ENCODE measurements around the gene SOCS2. TPM values are rescaled to one million over a fixed set of nuclear protein-coding genes. Genes with fewer than 3 reads are reported as not detected.

Gene SOCS2
- total RNA-seq, 1 experiment from 2014 or later, result 57.2 TPM

DNA sequence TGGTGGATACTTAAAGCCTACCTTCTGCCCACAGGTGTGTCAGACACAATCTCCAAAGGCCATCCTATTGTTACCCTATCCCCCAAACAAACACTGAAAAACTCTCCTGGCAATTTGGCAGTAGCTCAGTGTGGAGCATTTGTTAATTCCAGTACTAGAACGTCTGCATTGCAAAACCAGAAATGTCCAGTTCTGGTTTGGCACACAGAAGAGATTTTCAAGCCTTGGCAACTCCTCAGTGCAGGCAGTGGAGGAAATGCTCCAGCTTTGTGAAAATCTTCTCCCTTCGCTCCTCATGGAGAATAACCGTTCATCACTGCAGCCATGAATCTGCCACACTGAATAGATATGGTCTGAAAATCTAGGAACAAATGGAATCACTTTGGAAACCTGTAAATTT lies 5.3 kb upstream of the SOCS2 start:
- no peaks in the 10 kb centered on the region for H3K79me1 ChIP-seq (ENCODE audit: insufficient read depth, low read depth, low read length, poor library complexity, severe bottlenecking)
- H2AK5ac ChIP-seq (ENCODE audit: insufficient read length, low read length), result no peak overlapping the region
- WGBS (ENCODE audit: extremely low coverage, insufficient read length, low lambda C conversion rate), result no CpG with 5 or more reads among the region's 3 CpGs
- no peak overlapping the region for H3T11ph ChIP-seq (ENCODE audit: low read length)
- no peak overlapping the region for H3K27ac Mint-ChIP-seq
- H3K27me3 Mint-ChIP-seq (ENCODE audit: low read depth), result peaks cover under 1% of the 10 kb centered on the region; the same call in 1 of the 2 replicates
- no peak overlapping the region for H3K23ac ChIP-seq (ENCODE audit: insufficient read length, low read depth, low read length)
- H2BK5ac ChIP-seq (ENCODE audit: insufficient read length, low read length), result no peak overlapping the region
- H2BK20ac ChIP-seq (ENCODE audit: low read depth, low read length, poor library complexity, severe bottlenecking), result no peak overlapping the region
- no peak overlapping the region for H3K27ac ChIP-seq (ENCODE audit: insufficient read length, low read depth, low read length)
- H3K4ac ChIP-seq (ENCODE audit: low read depth, low read length), result no peak overlapping the region
- H3K14ac ChIP-seq (ENCODE audit: insufficient read depth, low read length), result no peak overlapping the region
- no peak overlapping the region for H2BK15ac ChIP-seq (ENCODE audit: low read depth, low read length)
- no peaks in the 10 kb centered on the region; the same call in 1 of the 2 replicates for H3K27me3 ChIP-seq (ENCODE audit: insufficient read depth, low read length)
- H2AFZ ChIP-seq (ENCODE audit: low read length), result no peak overlapping the region
- H3K9ac ChIP-seq (ENCODE audit: extremely low read depth, insufficient read length, low read length), result no peak overlapping the region
- H3K4me1 Mint-ChIP-seq, result peaks cover 2 to 3% of the 10 kb centered on the region in 2 experiments; a peak in 3 of 4 replicates
- no peaks in the 10 kb centered on the region for H3K9me3 ChIP-seq (ENCODE audit: control insufficient read depth, low read depth, low read length)
- no peaks in the 10 kb centered on the region for H3K79me2 ChIP-seq (ENCODE audit: insufficient read depth, low read length)
- no peak overlapping the region for H4K8ac ChIP-seq (replicated peaks; ENCODE audit: insufficient read length, low read depth, low read length)
- H3K18ac ChIP-seq (ENCODE audit: insufficient read length, low read depth, low read length), result no peak overlapping the region
- peaks cover 0 to under 1% of the 10 kb centered on the region in 2 experiments; a peak in 2 of 5 replicates for H3K9me3 Mint-ChIP-seq
- H4K91ac ChIP-seq (ENCODE audit: insufficient read length, low read depth, low read length), result no peak overlapping the region
- no peak overlapping the region for H3K56ac ChIP-seq (ENCODE audit: insufficient read length, low read depth, low read length)
- no peak for DNase-seq
- H3K4me2 ChIP-seq (ENCODE audit: insufficient read depth, insufficient read length, low read length), result no peak overlapping the region
- no peak overlapping the region for H2BK120ac ChIP-seq (ENCODE audit: low read depth, low read length, poor library complexity, severe bottlenecking)
- peaks cover 16 to 29% (median 28%) of the 10 kb centered on the region in 3 experiments; a peak in 6 of 7 replicates for H3K36me3 Mint-ChIP-seq (ENCODE audit: insufficient read depth in 1 of 3, low read depth in 3 of 3)
- no peaks in the 10 kb centered on the region for H4K20me1 ChIP-seq (ENCODE audit: control insufficient read depth, insufficient read depth, insufficient read length)
- no peak overlapping the region for H2BK12ac ChIP-seq (ENCODE audit: insufficient read length, low read depth, low read length)
- no peak overlapping the region for H4K5ac ChIP-seq (ENCODE audit: insufficient read length, low read depth, low read length)
- H3K23me2 ChIP-seq (ENCODE audit: insufficient read length, low read depth, low read length, poor library complexity, severe bottlenecking), result peaks cover 11% of the 10 kb centered on the region
- no peak overlapping the region for H3K4me3 Mint-ChIP-seq
- H3K4me1 ChIP-seq (ENCODE audit: insufficient read depth, low read length), result no peaks in the 10 kb centered on the region
- TF ChIP-seq, protein P1, sequence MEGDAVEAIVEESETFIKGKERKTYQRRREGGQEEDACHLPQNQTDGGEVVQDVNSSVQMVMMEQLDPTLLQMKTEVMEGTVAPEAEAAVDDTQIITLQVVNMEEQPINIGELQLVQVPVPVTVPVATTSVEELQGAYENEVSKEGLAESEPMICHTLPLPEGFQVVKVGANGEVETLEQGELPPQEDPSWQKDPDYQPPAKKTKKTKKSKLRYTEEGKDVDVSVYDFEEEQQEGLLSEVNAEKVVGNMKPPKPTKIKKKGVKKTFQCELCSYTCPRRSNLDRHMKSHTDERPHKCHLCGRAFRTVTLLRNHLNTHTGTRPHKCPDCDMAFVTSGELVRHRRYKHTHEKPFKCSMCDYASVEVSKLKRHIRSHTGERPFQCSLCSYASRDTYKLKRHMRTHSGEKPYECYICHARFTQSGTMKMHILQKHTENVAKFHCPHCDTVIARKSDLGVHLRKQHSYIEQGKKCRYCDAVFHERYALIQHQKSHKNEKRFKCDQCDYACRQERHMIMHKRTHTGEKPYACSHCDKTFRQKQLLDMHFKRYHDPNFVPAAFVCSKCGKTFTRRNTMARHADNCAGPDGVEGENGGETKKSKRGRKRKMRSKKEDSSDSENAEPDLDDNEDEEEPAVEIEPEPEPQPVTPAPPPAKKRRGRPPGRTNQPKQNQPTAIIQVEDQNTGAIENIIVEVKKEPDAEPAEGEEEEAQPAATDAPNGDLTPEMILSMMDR (conservative IDR thresholded peaks at IDR 0.05), result no peak

Measured in H9 (cell line).